GM12878 (cell line): ENCODE measurements around the gene HLA-DRB1. TPM values are rescaled to one million over a fixed set of nuclear protein-coding genes. Genes with fewer than 3 reads are reported as not detected.

Experiments used
- ATAC-seq: fragments of 200-7000 bp; cut with Tn5 transposase; 3 replicates; pipeline ENCODE4 v1.9.1; 2020; ENCODE audit warnings: mild to moderate bottlenecking, moderate library complexity
- BruUV-seq: library from RNA; stranded (reverse); fragments of 400-500 nt; replicated peaks from 2 replicates; lab custom pipeline; 2021; lab: Mats Ljungman, UMichigan
- CTCF ChIA-PET: fragments of 300-600 bp; sonication (Branson Sonifier 250); formaldehyde crosslinking; extraction: SDS; loops from one replicate; lab custom pipeline; 2021; ENCODE audit warnings: inconsistent platforms; lab: Yijun Ruan, JAX
- POLR2A ChIA-PET: fragments of 350-600 bp; formaldehyde crosslinking; extraction: SDS; loops from one replicate; lab custom pipeline; 2021; ENCODE audit warnings: inconsistent platforms; lab: Charles Lee
- RAD21 ChIA-PET: fragments of 300-600 bp; sonication (Branson Sonifier 250); formaldehyde crosslinking; loops from one replicate; lab custom pipeline; 2023; ENCODE audit warnings: antibody characterized with exemption; ENCODE audit not compliant: unreplicated experiment; lab: Charles Lee
- SMC1A ChIA-PET: fragments of 300-600 bp; sonication (Branson Sonifier 250); formaldehyde crosslinking; loops from one replicate; lab custom pipeline; 2023; ENCODE audit not compliant: unreplicated experiment, uncharacterized antibody; lab: Charles Lee
- DNase-seq: peaks from one replicate; pipeline ENCODE4 v3.0.0-alpha.2; 2011; ENCODE audit warnings: low read depth, low spot score
- FAIRE-seq: peaks from 3 replicates; lab custom pipeline; 2011; peaks lifted over from hg19 to GRCh38; lab: Jason Lieb, UNC
- H2AFZ ChIP-seq: 2 replicates; pipeline ENCODE4 v1.6.0; 2011; ENCODE audit warnings: low read depth, low read length, control low read depth; ENCODE audit not compliant: control insufficient read depth
- H3K27ac ChIP-seq: 2 replicates; pipeline ENCODE4 v1.5.1; 2011; ENCODE audit warnings: control low read depth; ENCODE audit not compliant: control insufficient read depth, insufficient read depth
- H3K27me3 ChIP-seq, 2 experiments: replicated peaks in 1 of 2; 2 replicates each; pipeline versions ENCODE4 v1.6.0 to v1.6.1; 2011; ENCODE audit warnings: low read length in 1 of 2; ENCODE audit not compliant: control insufficient read depth in 2 of 2, insufficient read depth in 2 of 2
- H3K36me3 ChIP-seq, 2 experiments: 2 replicates each; pipeline ENCODE4 v1.5.1; 2011; ENCODE audit warnings: low read length in 1 of 2; ENCODE audit not compliant: control insufficient read depth in 2 of 2, insufficient read depth in 2 of 2
- H3K4me1 ChIP-seq: 2 replicates; pipeline ENCODE4 v1.6.1; 2011; ENCODE audit warnings: mild to moderate bottlenecking, low read length, moderate library complexity, mixed read lengths; ENCODE audit not compliant: control insufficient read depth, insufficient read depth
- H3K4me2 ChIP-seq: 2 replicates; pipeline ENCODE4 v1.6.0; 2011; ENCODE audit warnings: control low read depth; ENCODE audit not compliant: control insufficient read depth, insufficient read depth
- H3K4me3 ChIP-seq: fragments of 200-600 bp; sonication (generic); 2 replicates; pipeline ENCODE4 v1.5.1; 2016
- H3K79me2 ChIP-seq: 2 replicates; pipeline ENCODE4 v1.6.0; 2011; ENCODE audit warnings: low read length; ENCODE audit not compliant: control insufficient read depth, insufficient read depth
- H3K9ac ChIP-seq: 2 replicates; pipeline ENCODE4 v1.8.0; 2011; ENCODE audit warnings: low read length, control low read depth, mixed read lengths; ENCODE audit not compliant: control insufficient read depth, insufficient read depth
- H3K9me3 ChIP-seq: replicated peaks from 3 replicates; pipeline ENCODE4 v1.5.1; 2011; ENCODE audit warnings: mild to moderate bottlenecking, low read length; ENCODE audit not compliant: control insufficient read depth, insufficient read depth
- H4K20me1 ChIP-seq: 2 replicates; pipeline ENCODE4 v1.6.0; 2011; ENCODE audit not compliant: control insufficient read depth, insufficient read depth
- BACH1 ChIP-seq: fragments of 450-650 bp; IDR thresholded peaks from 2 replicates; pipeline ENCODE4 v1.6.1; 2017; ENCODE audit warnings: mild to moderate bottlenecking, borderline replicate concordance
- CHD2 ChIP-seq: IDR thresholded peaks from 2 replicates; pipeline ENCODE4 v1.6.1; 2011; ENCODE audit warnings: low read depth, low read length, improper control_type of control experiment, borderline replicate concordance
- ZNF207 ChIP-seq: fragments of 450-650 bp; IDR thresholded peaks from 2 replicates; pipeline ENCODE4 v1.6.1; 2014; ENCODE audit warnings: antibody characterized with exemption, mild to moderate bottlenecking, borderline replicate concordance
- WGBS: methylation state at CpG from one replicate; pipeline ENCODE4 v1.1.6; 2016; ENCODE audit warnings: low lambda C conversion rate; ENCODE audit not compliant: insufficient replicate concordance, insufficient coverage; ENCODE audit errors: missing lambda C conversion rate; 5-methylcytosine and 5-hydroxymethylcytosine counted together
- in situ Hi-C: fragments of 300-500 bp; cut with MboI; formaldehyde crosslinking; loops from 9 replicates; pipeline ENCODE4 v1.14.3; 2018; ENCODE audit warnings: mixed read lengths
- intact Hi-C: fragments of 100-400 bp; cut with micrococcal nuclease; formaldehyde crosslinking; loops from one replicate; pipeline ENCODE4 v1.14.2; 2022; ENCODE audit not compliant: unreplicated experiment
- polyA plus RNA-seq, 11 experiments: library from polyadenylated mRNA; depleted of rRNA in 4 of 11; unstranded in 6 of 11; stranded (reverse) in 5 of 11; fragments of >200 nt; fragmentation: Nextera tagmentation in 4 of 11; fragmentation: Illumina TruSeq in 1 of 11; extraction: Ambion mirVana in 4 of 11; extraction: Trizol in 1 of 11; gene quantifications; 1 replicate in 1 of 11; 2 replicates in 10 of 11; pipeline versions ENCODE4 v1.2.1 to v1.2.3, GENCODE V29; 2011 to 2016; ENCODE audit warnings: inconsistent platforms in 2 of 11, missing spikeins in 2 of 11, low read depth in 1 of 11
- total RNA-seq, 4 experiments: library from RNA; depleted of rRNA in 3 of 4; stranded (reverse); fragments of >200 nt in 3 of 4; fragmentation: Illumina TruSeq in 1 of 4; extraction: Trizol in 1 of 4; gene quantifications; 2 replicates each; pipeline versions ENCODE4 v1.2.1 to v1.2.3, GENCODE V29; 2013 to 2021
- TF ChIP-seq, protein P1 (sequence below): fragments of 450-650 bp; formaldehyde crosslinking; IDR thresholded peaks from 2 replicates; pipeline ENCODE4 v1.4.0; 2022; ENCODE audit warnings: mild to moderate bottlenecking, moderate library complexity
- TF ChIP-seq, protein P2 (sequence below): fragments of 450-650 bp; formaldehyde crosslinking; IDR thresholded peaks from 2 replicates; pipeline ENCODE4 v1.5.0; 2022; ENCODE audit warnings: mild to moderate bottlenecking, missing genetic modification characterization
- TF ChIP-seq, protein P3 (sequence below): fragments of 150-350 bp; IDR thresholded peaks from 2 replicates; pipeline ENCODE4 v1.6.1; 2016; ENCODE audit warnings: low read depth, low read length
- TF ChIP-seq, protein P4 (sequence below): fragments of 450-650 bp; IDR thresholded peaks from 2 replicates; pipeline ENCODE4 v1.6.1; 2017; ENCODE audit warnings: mild to moderate bottlenecking, moderate library complexity

The HLA-DRB1 gene
- total and polyA plus RNA-seq, 10 of the 15 experiments (the other 5 are each of a cell fraction or from before 2014, with no cell fraction given), result 312 to 1,082 (median 604) TPM

DNA sequence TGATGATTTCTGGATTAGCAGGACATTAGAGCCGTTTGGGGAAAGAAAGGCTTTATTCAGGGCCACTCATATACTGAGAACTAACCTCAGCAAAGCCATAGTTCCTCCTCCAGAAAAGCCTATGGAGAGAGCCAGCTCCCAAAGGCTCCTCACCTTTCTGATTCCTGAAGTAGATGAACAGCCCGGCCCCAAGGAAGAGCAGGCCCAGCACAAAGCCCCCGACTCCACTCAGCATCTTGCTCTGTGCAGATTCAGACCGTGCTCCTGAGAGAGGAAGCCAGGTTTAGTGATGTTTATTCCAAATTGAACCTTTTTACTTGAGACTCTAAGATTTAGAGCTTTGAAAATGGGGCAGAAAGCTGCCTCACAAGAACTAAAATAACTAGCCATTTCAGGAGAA is 9.1 kb downstream of the HLA-DRB1 start:
- H2AFZ ChIP-seq, result no peak overlapping the region
- BruUV-seq, result TSS peak; percentile 11
- ChIA-PET SMC1A (interaction anchor here (0.7 to 2.1 kb wide), 4 partner anchors 10 to 62 kb away, joined by 3 to 4 read pairs (median 4); no protein-coding TSS in a partner anchor), RAD21 (interaction anchor here (1.0 kb wide), 1 partner anchor 27 kb away, joined by 4 read pairs; no protein-coding TSS in a partner anchor), CTCF (interaction anchor here (0.6 to 1.0 kb wide), 2 partner anchors 27 to 133 kb away, joined by 3 read pairs; no protein-coding TSS in a partner anchor), POLR2A (interaction anchor here (0.7 to 1.7 kb wide), 2 partner anchors 27 to 62 kb away, joined by 3 read pairs; no protein-coding TSS in a partner anchor)
- H3K36me3 ChIP-seq, result peaks cover 13 to 14% of the 10 kb centered on the region in 2 experiments; a peak in 3 of 4 replicates
- H3K27ac ChIP-seq, result no peak overlapping the region
- H3K79me2 ChIP-seq, result peaks cover 20% of the 10 kb centered on the region
- DNase-seq (no peak), FAIRE-seq (no peak), ATAC-seq (no peak)
- no peak overlapping the region for H3K4me3 ChIP-seq
- H3K4me2 ChIP-seq, result no peak overlapping the region
- H3K9me3 ChIP-seq, result no peaks in the 10 kb centered on the region
- H3K27me3 ChIP-seq, result no peaks in the 10 kb centered on the region
- H3K4me1 ChIP-seq, result no peaks in the 10 kb centered on the region
- in situ Hi-C loops, result no loop called here
- intact Hi-C loops, result loop anchor here (2.0 kb wide), 1 partner anchor 112 kb away; no protein-coding TSS in a partner anchor
- H4K20me1 ChIP-seq, result no peaks in the 10 kb centered on the region
- 88% methylated on average over 4 of the region's 4 CpGs for WGBS
- no peak overlapping the region for H3K9ac ChIP-seq
- TF ChIP-seq, protein P1, sequence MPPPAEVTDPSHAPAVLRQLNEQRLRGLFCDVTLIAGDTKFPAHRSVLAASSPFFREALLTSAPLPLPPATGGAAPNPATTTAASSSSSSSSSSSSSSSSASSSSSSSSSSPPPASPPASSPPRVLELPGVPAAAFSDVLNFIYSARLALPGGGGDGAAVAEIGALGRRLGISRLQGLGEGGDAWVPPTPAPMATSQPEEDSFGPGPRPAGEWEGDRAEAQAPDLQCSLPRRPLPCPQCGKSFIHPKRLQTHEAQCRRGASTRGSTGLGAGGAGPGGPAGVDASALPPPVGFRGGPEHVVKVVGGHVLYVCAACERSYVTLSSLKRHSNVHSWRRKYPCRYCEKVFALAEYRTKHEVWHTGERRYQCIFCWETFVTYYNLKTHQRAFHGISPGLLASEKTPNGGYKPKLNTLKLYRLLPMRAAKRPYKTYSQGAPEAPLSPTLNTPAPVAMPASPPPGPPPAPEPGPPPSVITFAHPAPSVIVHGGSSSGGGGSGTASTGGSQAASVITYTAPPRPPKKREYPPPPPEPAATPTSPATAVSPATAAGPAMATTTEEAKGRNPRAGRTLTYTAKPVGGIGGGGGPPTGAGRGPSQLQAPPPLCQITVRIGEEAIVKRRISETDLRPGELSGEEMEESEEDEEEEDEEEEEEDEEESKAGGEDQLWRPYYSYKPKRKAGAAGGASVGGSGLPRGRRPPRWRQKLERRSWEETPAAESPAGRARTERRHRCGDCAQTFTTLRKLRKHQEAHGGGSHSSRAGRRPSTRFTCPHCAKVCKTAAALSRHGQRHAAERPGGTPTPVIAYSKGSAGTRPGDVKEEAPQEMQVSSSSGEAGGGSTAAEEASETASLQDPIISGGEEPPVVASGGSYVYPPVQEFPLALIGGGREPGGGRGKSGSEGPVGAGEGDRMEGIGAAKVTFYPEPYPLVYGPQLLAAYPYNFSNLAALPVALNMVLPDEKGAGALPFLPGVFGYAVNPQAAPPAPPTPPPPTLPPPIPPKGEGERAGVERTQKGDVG (CRISPR knock-in tag), result no peak
- no peak for TF ChIP-seq BACH1
- TF ChIP-seq, protein P2, sequence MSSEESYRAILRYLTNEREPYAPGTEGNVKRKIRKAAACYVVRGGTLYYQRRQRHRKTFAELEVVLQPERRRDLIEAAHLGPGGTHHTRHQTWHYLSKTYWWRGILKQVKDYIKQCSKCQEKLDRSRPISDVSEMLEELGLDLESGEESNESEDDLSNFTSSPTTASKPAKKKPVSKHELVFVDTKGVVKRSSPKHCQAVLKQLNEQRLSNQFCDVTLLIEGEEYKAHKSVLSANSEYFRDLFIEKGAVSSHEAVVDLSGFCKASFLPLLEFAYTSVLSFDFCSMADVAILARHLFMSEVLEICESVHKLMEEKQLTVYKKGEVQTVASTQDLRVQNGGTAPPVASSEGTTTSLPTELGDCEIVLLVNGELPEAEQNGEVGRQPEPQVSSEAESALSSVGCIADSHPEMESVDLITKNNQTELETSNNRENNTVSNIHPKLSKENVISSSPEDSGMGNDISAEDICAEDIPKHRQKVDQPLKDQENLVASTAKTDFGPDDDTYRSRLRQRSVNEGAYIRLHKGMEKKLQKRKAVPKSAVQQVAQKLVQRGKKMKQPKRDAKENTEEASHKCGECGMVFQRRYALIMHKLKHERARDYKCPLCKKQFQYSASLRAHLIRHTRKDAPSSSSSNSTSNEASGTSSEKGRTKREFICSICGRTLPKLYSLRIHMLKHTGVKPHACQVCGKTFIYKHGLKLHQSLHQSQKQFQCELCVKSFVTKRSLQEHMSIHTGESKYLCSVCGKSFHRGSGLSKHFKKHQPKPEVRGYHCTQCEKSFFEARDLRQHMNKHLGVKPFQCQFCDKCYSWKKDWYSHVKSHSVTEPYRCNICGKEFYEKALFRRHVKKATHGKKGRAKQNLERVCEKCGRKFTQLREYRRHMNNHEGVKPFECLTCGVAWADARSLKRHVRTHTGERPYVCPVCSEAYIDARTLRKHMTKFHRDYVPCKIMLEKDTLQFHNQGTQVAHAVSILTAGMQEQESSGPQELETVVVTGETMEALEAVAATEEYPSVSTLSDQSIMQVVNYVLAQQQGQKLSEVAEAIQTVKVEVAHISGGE (CRISPR knock-in tag), result no peak
- no peak for TF ChIP-seq ZNF207
- TF ChIP-seq, protein P3, sequence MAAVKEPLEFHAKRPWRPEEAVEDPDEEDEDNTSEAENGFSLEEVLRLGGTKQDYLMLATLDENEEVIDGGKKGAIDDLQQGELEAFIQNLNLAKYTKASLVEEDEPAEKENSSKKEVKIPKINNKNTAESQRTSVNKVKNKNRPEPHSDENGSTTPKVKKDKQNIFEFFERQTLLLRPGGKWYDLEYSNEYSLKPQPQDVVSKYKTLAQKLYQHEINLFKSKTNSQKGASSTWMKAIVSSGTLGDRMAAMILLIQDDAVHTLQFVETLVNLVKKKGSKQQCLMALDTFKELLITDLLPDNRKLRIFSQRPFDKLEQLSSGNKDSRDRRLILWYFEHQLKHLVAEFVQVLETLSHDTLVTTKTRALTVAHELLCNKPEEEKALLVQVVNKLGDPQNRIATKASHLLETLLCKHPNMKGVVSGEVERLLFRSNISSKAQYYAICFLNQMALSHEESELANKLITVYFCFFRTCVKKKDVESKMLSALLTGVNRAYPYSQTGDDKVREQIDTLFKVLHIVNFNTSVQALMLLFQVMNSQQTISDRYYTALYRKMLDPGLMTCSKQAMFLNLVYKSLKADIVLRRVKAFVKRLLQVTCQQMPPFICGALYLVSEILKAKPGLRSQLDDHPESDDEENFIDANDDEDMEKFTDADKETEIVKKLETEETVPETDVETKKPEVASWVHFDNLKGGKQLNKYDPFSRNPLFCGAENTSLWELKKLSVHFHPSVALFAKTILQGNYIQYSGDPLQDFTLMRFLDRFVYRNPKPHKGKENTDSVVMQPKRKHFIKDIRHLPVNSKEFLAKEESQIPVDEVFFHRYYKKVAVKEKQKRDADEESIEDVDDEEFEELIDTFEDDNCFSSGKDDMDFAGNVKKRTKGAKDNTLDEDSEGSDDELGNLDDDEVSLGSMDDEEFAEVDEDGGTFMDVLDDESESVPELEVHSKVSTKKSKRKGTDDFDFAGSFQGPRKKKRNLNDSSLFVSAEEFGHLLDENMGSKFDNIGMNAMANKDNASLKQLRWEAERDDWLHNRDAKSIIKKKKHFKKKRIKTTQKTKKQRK, result no peak
- TF ChIP-seq CHD2, result no peak
- TF ChIP-seq, protein P4, sequence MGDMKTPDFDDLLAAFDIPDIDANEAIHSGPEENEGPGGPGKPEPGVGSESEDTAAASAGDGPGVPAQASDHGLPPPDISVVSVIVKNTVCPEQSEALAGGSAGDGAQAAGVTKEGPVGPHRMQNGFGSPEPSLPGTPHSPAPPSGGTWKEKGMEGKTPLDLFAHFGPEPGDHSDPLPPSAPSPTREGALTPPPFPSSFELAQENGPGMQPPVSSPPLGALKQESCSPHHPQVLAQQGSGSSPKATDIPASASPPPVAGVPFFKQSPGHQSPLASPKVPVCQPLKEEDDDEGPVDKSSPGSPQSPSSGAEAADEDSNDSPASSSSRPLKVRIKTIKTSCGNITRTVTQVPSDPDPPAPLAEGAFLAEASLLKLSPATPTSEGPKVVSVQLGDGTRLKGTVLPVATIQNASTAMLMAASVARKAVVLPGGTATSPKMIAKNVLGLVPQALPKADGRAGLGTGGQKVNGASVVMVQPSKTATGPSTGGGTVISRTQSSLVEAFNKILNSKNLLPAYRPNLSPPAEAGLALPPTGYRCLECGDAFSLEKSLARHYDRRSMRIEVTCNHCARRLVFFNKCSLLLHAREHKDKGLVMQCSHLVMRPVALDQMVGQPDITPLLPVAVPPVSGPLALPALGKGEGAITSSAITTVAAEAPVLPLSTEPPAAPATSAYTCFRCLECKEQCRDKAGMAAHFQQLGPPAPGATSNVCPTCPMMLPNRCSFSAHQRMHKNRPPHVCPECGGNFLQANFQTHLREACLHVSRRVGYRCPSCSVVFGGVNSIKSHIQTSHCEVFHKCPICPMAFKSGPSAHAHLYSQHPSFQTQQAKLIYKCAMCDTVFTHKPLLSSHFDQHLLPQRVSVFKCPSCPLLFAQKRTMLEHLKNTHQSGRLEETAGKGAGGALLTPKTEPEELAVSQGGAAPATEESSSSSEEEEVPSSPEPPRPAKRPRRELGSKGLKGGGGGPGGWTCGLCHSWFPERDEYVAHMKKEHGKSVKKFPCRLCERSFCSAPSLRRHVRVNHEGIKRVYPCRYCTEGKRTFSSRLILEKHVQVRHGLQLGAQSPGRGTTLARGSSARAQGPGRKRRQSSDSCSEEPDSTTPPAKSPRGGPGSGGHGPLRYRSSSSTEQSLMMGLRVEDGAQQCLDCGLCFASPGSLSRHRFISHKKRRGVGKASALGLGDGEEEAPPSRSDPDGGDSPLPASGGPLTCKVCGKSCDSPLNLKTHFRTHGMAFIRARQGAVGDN, result no peak
